Activated CD4-positive, alpha-beta memory T cell treated with anti-CD3 and anti-CD28 coated beads, Interleukin-2, amount 10 ng/mL, durations not matched to agents 7 days and 5 days (primary cell): ENCODE results near the gene C17orf50. TPM values are rescaled to one million over a fixed set of nuclear protein-coding genes. Genes with fewer than 3 reads are reported as not detected.

Source experiments
- CTCF ChIA-PET: fragments of 350-600 bp; sonication (Branson Sonifier 250); formaldehyde crosslinking; loops from one replicate; lab custom pipeline; 2021; ENCODE audit warnings: antibody characterized with exemption, inconsistent platforms; lab: Charles Lee
- POLR2A ChIA-PET: fragments of 350-600 bp; sonication (Branson Sonifier 250); formaldehyde crosslinking; loops from one replicate; lab custom pipeline; 2021; ENCODE audit warnings: antibody characterized with exemption; lab: Charles Lee
- DNase-seq: peaks from one replicate; pipeline ENCODE4 v3.0.0-alpha.2; 2020
- H3K27ac Mint-ChIP-seq: one replicate; pipeline ENCODE4 v1.8.0; 2021; ENCODE audit warnings: mild to moderate bottlenecking, mixed read lengths
- H3K27me3 Mint-ChIP-seq: one replicate; pipeline ENCODE4 v1.8.0; 2021; ENCODE audit warnings: mixed read lengths
- H3K36me3 Mint-ChIP-seq: one replicate; pipeline ENCODE4 v1.8.0; 2021; ENCODE audit warnings: low read depth, mixed read lengths
- H3K4me1 Mint-ChIP-seq: one replicate; pipeline ENCODE4 v1.8.0; 2021; ENCODE audit warnings: mixed read lengths
- H3K4me3 Mint-ChIP-seq: one replicate; pipeline ENCODE4 v1.8.0; 2021; ENCODE audit warnings: mild to moderate bottlenecking, mixed read lengths
- H3K9me3 Mint-ChIP-seq: one replicate; pipeline ENCODE4 v1.8.0; 2021; ENCODE audit warnings: mixed read lengths
- total RNA-seq, 2 experiments: library from RNA; stranded (reverse); gene quantifications; one replicate each; pipeline ENCODE4 v1.2.3, GENCODE V29; 2021

Gene C17orf50
- total RNA-seq, 2 experiments from 2014 or later: not detected

DNA sequence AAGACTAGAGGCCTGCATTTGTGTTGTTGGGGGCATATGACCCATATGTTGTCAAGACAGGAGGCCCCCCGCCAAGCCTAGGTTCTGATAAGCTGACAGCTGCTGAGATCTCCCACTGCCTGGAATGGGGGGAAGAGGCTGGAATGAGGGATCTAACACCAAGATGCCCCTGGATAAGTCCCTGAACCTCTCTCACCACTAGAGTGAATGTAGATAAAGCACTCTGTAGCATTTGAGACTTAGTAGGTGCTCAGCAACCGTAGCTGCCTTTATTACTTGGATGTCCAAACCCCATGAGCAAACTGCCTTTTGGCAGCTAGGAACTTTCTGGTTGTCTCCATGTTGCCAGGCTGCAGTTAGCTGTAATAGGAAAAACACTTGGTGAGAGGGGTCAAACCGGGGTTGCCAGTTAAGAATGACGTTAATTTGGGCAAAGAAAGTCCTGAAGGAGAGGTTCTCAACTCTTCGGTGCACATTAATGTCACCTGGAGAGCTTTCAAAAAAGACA lies 33.7 kb upstream of the C17orf50 start:
- Mint-ChIP-seq H3K4me3 (no peak overlapping the region), H3K36me3 (peaks cover 43% of the 10 kb centered on the region), H3K27ac (no peak overlapping the region), H3K4me1 (peaks cover 4% of the 10 kb centered on the region), H3K9me3 (no peaks in the 10 kb centered on the region), H3K27me3 (peaks cover 11% of the 10 kb centered on the region)
- no peak for DNase-seq
- ChIA-PET POLR2A (no interaction called here), CTCF (interaction anchor here (2.0 kb wide), 1 partner anchor 37 kb away, joined by 6 read pairs; no protein-coding TSS in a partner anchor)

GRCh38 chr17:35727635-35728034 lies 33.1 kb upstream of the C17orf50 start:
- no peak for DNase-seq
- POLR2A ChIA-PET: no interaction called here
- no peaks in the 10 kb centered on the region for H3K9me3 Mint-ChIP-seq

DNA sequence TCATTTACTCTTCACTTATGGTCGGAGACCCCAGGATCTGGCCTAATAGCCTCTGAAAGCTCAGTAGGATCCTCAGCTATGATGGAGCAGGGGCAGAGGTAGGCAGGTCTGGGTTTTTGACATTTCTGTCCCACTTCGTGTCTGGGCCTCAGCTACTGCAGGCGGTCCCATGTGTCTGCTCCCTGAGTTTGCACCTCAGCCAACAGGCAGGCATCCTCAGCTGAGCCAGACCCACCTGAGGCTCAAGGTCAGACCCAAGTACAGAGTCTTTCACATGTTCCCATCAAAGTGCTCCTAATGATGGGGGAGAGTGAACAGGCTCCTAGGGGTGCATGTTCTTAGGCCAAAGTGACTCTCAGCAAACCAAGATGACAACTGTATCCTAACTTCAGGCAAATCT lies 32.1 kb upstream of the C17orf50 start:
- Mint-ChIP-seq H3K36me3 (peaks cover 41% of the 10 kb centered on the region), H3K9me3 (no peaks in the 10 kb centered on the region), H3K4me1 (peaks cover 6% of the 10 kb centered on the region), H3K27ac (no peak overlapping the region), H3K27me3 (peaks cover 24% of the 10 kb centered on the region), H3K4me3 (no peak overlapping the region)
- no peak for DNase-seq
- CTCF ChIA-PET: interaction anchor here (1.0 kb wide), 1 partner anchor 18 kb away, joined by 3 read pairs; no protein-coding TSS in a partner anchor
- POLR2A ChIA-PET: no interaction called here

More at GRCh38 chr17:35727635-35728034, 33.1 kb upstream of the C17orf50 start:
- Mint-ChIP-seq H3K27me3 (peaks cover 17% of the 10 kb centered on the region), H3K4me3 (no peak overlapping the region), H3K4me1 (peaks cover 6% of the 10 kb centered on the region), H3K36me3 (peaks cover 43% of the 10 kb centered on the region), H3K27ac (no peak overlapping the region)
- CTCF ChIA-PET: interaction anchor here (1.0 to 2.0 kb wide), 2 partner anchors 19 to 36 kb away, joined by 3 to 6 read pairs; no protein-coding TSS in a partner anchor

DNA sequence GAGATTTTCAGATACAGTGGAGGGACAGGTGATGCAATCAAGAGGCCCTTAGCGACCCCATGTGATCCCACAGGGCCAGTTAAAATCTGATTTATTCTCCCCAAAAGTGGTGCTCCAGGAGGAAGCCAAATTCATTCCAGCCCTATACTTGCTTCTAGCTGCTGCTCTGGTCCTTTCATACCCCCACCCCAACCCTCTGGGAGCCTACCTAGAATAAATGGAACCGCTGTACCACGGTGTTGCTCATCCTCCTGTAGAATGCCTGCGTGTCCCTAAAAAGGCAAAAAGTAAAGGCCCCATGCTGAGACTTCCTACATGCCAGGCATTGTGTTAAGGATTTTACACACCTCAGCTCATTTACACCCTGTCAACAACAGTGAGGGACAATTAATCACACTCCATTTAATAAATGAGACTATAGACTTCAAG lies 31.3 kb upstream of the C17orf50 start:
- peaks cover 6% of the 10 kb centered on the region for H3K4me1 Mint-ChIP-seq
- H3K36me3 Mint-ChIP-seq: peaks cover 32% of the 10 kb centered on the region
- H3K9me3 Mint-ChIP-seq: no peaks in the 10 kb centered on the region
- H3K4me3 Mint-ChIP-seq: no peak overlapping the region
- no peak for DNase-seq
- peaks cover 24% of the 10 kb centered on the region for H3K27me3 Mint-ChIP-seq
- no peak overlapping the region for H3K27ac Mint-ChIP-seq
- CTCF ChIA-PET: no interaction called here
- POLR2A ChIA-PET: no interaction called here

GRCh38 chr17:35730400-35731005 lies 30.2 kb upstream of the C17orf50 start:
- POLR2A ChIA-PET: interaction anchor here (0.6 kb wide), 1 partner anchor 194 kb away, joined by 3 read pairs; no protein-coding TSS in a partner anchor
- CTCF ChIA-PET: interaction anchor here (1.3 to 1.5 kb wide), 2 partner anchors 17 to 34 kb away, joined by 3 to 7 read pairs; no protein-coding TSS in a partner anchor
- no peak overlapping the region for H3K4me3 Mint-ChIP-seq
- no peaks in the 10 kb centered on the region for H3K9me3 Mint-ChIP-seq
- H3K4me1 Mint-ChIP-seq: peaks cover 6% of the 10 kb centered on the region
- DNase-seq: no peak
- H3K36me3 Mint-ChIP-seq: peaks cover 21% of the 10 kb centered on the region
- no peak overlapping the region for H3K27ac Mint-ChIP-seq
- H3K27me3 Mint-ChIP-seq: peaks cover 24% of the 10 kb centered on the region

DNA sequence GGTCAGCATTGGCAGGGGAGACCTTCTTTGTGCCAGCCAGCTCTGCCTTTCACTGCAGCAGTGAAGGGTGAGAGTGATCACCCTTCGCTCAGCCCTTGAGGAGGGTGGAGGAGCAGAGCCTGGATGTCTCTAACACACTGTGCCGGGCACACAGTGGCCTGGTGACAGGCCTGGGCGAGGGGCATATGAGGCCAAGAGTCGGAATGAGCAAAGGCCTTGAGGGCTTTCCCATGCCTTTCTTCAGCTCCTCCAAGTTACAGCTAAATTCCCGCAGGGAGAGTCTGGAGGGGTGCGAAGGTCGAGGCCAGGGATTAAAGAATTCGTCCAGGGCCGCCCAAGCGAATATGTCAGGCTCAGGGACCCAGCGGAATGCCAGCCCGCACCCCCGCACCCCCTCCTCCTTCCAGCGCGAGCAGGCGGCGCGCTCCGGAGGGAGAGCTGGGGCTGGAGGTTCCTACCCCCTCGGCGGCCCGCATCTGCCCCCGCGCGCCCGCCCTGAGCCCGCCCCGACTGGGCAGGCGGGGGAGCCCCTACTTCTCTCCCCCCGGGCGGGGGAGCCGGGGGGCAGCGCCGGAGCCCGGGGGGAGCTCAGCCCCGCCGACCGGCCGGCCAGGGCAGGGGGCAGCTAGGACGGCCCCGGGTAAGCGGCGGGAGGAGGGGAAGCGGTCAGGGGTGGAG lies 29.3 kb upstream of the C17orf50 start, which contains the start of gene RASL10B:
RASL10B (plus strand) TSS at position 401 of the 678 bp plus-strand sequence. CDS start 3,546 bp downstream, outside the sequence.
- H3K27ac Mint-ChIP-seq: no peak within 1 kb of the TSS
- H3K4me1 Mint-ChIP-seq: peaks cover 6% of the 10 kb centered on the region
- CTCF ChIA-PET: interaction anchor here (1.3 to 1.5 kb wide), 2 partner anchors 16 to 33 kb away, joined by 3 to 7 read pairs; no protein-coding TSS in a partner anchor
- H3K27me3 Mint-ChIP-seq: peaks cover 24% of the 10 kb centered on the region
- no peak within 1 kb of the TSS for H3K4me3 Mint-ChIP-seq
- H3K9me3 Mint-ChIP-seq: no peaks in the 10 kb centered on the region
- H3K36me3 Mint-ChIP-seq: peaks cover 16% of the 10 kb centered on the region
- POLR2A ChIA-PET: interaction anchor here (0.6 to 1.1 kb wide), 2 partner anchors 10 to 195 kb away, joined by 3 read pairs; no protein-coding TSS in a partner anchor
- no peak for DNase-seq

GRCh38 chr17:35731917-35732805 lies 28.5 kb upstream of the C17orf50 start:
- H3K4me3 Mint-ChIP-seq: no peak overlapping the region
- peaks cover 6% of the 10 kb centered on the region for H3K4me1 Mint-ChIP-seq
- H3K27me3 Mint-ChIP-seq: peaks cover 24% of the 10 kb centered on the region
- H3K36me3 Mint-ChIP-seq: peaks cover 15% of the 10 kb centered on the region
- ChIA-PET POLR2A (interaction anchor here (1.1 kb wide), 1 partner anchor 10 kb away, joined by 3 read pairs; no protein-coding TSS in a partner anchor), CTCF (interaction anchor here (1.3 to 1.5 kb wide), 2 partner anchors 15 to 32 kb away, joined by 3 to 7 read pairs; no protein-coding TSS in a partner anchor)
- H3K27ac Mint-ChIP-seq: no peak overlapping the region
- DNase-seq: no peak
- H3K9me3 Mint-ChIP-seq: no peaks in the 10 kb centered on the region

- H3K27ac Mint-ChIP-seq: no peak overlapping the region
- H3K9me3 Mint-ChIP-seq: no peaks in the 10 kb centered on the region
- CTCF ChIA-PET: no interaction called here
- peaks cover 10% of the 10 kb centered on the region for H3K36me3 Mint-ChIP-seq
- POLR2A ChIA-PET: no interaction called here
- no peak overlapping the region for H3K4me3 Mint-ChIP-seq
- DNase-seq: no peak
- peaks cover 6% of the 10 kb centered on the region for H3K4me1 Mint-ChIP-seq
- peaks cover 24% of the 10 kb centered on the region for H3K27me3 Mint-ChIP-seq
Observed at GRCh38 chr17:35732806-35733136, 27.9 kb upstream of the C17orf50 start.

DNA sequence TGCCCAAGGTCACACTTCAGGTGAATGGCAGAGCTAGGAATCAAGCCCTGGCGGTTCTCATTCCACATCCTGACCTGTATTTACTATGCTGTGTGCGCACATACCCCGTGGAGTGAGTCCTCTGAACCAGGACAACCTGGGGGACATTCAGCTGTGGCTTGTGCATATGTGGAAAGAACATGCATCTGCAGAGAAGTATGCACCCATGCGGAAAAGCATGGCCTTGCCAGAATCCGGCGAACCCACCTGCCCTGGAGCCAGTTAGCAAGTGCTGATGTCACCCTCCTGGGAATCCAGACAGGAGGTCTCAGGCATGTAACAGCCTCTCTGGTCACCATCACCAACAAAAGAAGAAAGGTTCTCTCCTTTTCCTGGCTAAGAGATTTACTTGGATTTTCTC lies 27.3 kb upstream of the C17orf50 start:
- Mint-ChIP-seq H3K27me3 (peaks cover 24% of the 10 kb centered on the region), H3K4me3 (no peak overlapping the region), H3K27ac (no peak overlapping the region), H3K36me3 (peaks cover 6% of the 10 kb centered on the region), H3K4me1 (peaks cover 6% of the 10 kb centered on the region), H3K9me3 (no peaks in the 10 kb centered on the region)
- CTCF ChIA-PET: no interaction called here
- no peak for DNase-seq
- POLR2A ChIA-PET: no interaction called here

DNA sequence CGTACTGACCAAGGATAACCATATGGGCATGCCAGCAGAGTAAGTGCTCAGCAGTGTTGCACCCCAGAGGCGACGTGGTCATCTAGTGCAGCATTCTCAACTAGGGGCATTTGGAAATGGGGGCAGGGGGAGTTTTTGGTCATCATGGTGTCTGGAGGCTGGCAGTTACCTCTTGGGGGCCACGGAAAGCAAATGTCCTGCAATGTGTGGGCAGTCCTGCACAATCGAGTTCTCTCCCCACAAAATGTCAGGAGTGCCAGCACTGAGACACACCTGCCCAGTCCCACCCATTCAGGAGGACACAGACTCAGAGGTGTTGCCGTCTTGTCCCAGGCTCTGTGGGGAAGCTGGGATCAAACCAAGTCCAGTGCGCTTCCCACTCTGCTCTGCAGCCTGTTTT lies 26.3 kb upstream of the C17orf50 start:
- DNase-seq: no peak
- peaks cover 6% of the 10 kb centered on the region for H3K4me1 Mint-ChIP-seq
- H3K27ac Mint-ChIP-seq: no peak overlapping the region
- no peaks in the 10 kb centered on the region for H3K9me3 Mint-ChIP-seq
- peaks cover 6% of the 10 kb centered on the region for H3K36me3 Mint-ChIP-seq
- peaks cover 28% of the 10 kb centered on the region for H3K27me3 Mint-ChIP-seq
- ChIA-PET CTCF (no interaction called here), POLR2A (no interaction called here)
- no peak overlapping the region for H3K4me3 Mint-ChIP-seq

DNA sequence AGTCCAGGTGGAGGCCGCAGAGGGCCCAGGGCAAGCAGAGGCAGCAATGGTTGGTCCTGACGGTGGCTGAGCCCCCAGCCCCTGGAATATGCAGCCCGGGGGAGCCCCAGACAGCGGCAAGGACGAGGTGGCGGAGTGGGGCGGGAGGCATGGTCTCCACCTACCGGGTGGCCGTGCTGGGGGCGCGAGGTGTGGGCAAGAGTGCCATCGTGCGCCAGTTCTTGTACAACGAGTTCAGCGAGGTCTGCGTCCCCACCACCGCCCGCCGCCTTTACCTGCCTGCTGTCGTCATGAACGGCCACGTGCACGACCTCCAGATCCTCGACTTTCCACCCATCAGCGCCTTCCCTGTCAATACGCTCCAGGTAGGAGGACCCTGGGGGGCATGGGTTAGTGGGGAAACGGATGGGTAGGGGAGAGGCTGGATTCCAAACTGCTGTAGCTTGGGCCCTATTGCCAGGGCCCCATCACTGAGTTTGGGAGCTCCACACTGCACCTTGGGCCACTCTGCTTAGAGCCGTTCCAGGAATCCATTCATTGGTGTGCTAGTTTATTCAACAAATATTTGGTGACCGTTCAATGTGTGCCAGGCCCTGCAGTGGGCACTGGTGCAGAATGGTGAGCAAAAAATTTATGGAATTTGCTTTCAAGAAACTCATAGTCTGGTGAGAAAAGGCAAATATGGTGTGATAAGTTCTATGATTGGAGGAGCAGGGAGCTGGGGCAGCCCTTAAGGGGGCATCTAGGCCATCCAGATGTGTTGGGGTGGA lies 25.5 kb upstream of the C17orf50 start:
- H3K27ac Mint-ChIP-seq: no peak overlapping the region
- peaks cover 36% of the 10 kb centered on the region for H3K27me3 Mint-ChIP-seq
- H3K9me3 Mint-ChIP-seq: no peaks in the 10 kb centered on the region
- no peak for DNase-seq
- H3K4me3 Mint-ChIP-seq: no peak overlapping the region
- H3K4me1 Mint-ChIP-seq: peaks cover 6% of the 10 kb centered on the region
- CTCF ChIA-PET: interaction anchor here (1.5 kb wide), 1 partner anchor 12 kb away, joined by 4 read pairs; no protein-coding TSS in a partner anchor
- POLR2A ChIA-PET: no interaction called here
- H3K36me3 Mint-ChIP-seq: peaks cover 6% of the 10 kb centered on the region
